Hepatocyte (in vitro differentiated cells): ENCODE measurements around the gene MID2.

Source experiments
- CTCF ChIP-seq: fragments of 200-600 bp; sonication (generic); IDR thresholded peaks from 2 replicates; pipeline ENCODE4 v1.5.1; 2016; ENCODE audit warnings: antibody characterized with exemption, mild to moderate bottlenecking; ENCODE audit not compliant: poor library complexity
- EZH2 ChIP-seq: fragments of 200-600 bp; sonication (generic); IDR thresholded peaks from 2 replicates; pipeline ENCODE4 v1.6.1; 2016; ENCODE audit warnings: antibody characterized with exemption, mild to moderate bottlenecking, borderline replicate concordance

GRCh38 chrX:107902721-107903120 lies 77.1 kb downstream of the MID2 start:
- TF ChIP-seq EZH2 (no peak), CTCF (no peak)
